ENCODE data around the gene USPL1.

USPL1 gene

GRCh38 chr13:30697996-30698401 lies 80.3 kb downstream of the USPL1 start:
- no peak for DNase-seq (ENCODE audit: low spot score)

DNA sequence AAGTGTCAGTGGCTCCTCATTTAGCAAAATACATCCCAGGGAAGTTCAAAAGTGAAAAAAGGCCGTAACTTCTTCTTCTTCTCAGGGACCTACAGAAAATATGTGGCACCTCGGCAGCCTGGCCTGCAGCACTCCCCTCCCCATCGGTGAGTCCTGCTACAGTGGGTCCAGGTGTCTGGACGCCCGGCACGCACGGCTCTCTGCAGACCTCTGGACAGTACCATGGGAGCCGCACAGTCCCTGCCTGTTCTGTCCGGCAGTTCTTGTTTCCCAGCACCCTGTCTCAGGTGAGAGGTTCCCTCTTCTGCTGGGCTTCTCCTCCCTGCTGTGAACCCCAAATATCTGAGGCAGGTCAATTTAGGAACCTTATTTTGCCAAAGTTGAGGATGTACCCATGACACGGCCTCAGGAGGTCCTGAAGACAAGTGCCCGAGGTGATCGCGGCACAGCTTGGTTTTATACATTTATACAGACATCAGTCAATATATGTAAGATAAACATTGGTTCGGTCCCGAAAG lies 80.8 kb downstream of the USPL1 start:
- no peak for DNase-seq (ENCODE audit: low spot score)

GRCh38 chr13:30700364-30700763 lies 82.6 kb downstream of the USPL1 start:
- no peak for DNase-seq (ENCODE audit: low spot score)

DNA sequence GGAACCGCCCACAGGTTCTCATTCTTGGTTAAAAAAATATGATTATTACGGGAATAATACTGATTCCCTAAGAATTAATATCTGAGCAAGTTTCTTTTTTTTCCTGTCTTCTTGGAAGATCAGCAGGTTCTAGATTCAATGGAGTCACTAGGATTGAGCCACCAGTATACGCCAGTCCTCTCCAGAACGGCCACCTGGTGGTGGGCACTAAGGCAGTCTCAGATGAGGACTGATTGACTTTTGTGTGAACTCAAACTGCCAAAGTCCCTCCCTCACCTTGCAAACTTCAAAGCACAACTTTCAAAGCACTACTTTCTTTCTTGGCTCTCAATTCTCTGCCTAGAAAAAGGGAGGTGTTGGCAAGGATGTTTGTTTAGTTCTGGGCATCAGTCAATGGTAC lies 84.3 kb downstream of the USPL1 start:
- no peak for DNase-seq (ENCODE audit: low spot score)

DNA sequence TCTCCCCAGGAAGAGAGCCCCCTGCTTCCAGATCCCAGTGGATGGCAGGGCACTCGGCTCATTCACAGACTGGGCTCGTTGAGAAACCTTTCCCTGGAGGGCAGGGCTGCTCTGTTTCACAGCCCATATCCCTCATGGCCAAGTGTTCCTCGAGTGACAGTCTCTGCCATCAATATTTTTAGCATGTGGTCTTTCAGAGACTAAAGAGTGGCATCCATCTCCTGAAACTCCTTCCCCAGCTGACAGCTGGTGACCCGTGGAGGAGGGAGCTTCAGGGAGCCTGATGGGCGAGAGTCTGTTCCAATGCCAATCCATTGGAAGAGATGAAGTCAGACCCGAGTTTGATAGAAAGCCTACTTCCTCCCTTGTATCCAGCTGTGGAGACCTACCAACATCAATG lies 86.9 kb downstream of the USPL1 start:
- DNase-seq (ENCODE audit: low spot score) = no peak

DNA sequence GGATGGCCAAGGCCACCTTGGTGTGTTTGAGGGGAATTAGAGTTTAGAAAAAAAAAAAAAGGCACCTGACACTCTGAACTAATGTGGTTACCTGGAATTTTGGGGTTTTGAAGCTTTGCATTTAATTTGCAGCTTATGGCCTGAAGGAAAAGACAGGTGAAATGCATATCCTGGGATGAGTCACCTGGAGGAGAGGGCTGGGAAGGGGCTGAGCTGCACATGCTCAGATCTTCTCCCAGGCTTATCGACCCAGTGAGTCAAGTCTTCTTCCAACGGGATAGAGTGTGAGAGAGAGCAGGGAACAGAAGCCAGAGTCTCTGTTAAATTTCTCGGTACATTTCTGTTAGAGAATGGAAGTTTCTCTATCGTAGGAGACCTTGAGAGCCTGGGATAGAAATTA lies 88.0 kb downstream of the USPL1 start:
- DNase-seq (ENCODE audit: low spot score) = no peak

- peak; percentile 80 for DNase-seq (ENCODE audit: low spot score)
These were observed 90.8 kb downstream of the USPL1 start for GRCh38 chr13:30708541-30708940.
